HepG2 (cell line): Measurements from ENCODE around the gene KLF13. TPM values are rescaled to one million over a fixed set of nuclear protein-coding genes. Genes with fewer than 3 reads are reported as not detected.

Source experiments
- ATAC-seq: fragments of 200-7000 bp; cut with Tn5 transposase; 3 replicates; pipeline ENCODE4 v1.9.1; 2020; ENCODE audit warnings: mild to moderate bottlenecking, moderate library complexity
- BruUV-seq: library from RNA; stranded (reverse); fragments of 400-500 nt; replicated peaks from 2 replicates; lab custom pipeline; 2021; lab: Mats Ljungman, UMichigan
- CTCF ChIA-PET: fragments of 300-600 bp; formaldehyde crosslinking; extraction: SDS; loops from one replicate; lab custom pipeline; 2021; ENCODE audit warnings: low total read pairs, inconsistent platforms, low intra/inter-chr PET ratio; lab: Yijun Ruan, JAX
- POLR2A ChIA-PET: fragments of 350-600 bp; sonication (Branson Sonifier 250); formaldehyde crosslinking; loops from one replicate; lab custom pipeline; 2020; ENCODE audit warnings: antibody characterized with exemption, inconsistent platforms; lab: Yijun Ruan, JAX
- DNase-seq: peaks from one replicate; pipeline ENCODE4 v3.0.0-alpha.2; 2015; ENCODE audit warnings: low spot score
- FAIRE-seq: peaks from 3 replicates; lab custom pipeline; 2011; peaks lifted over from hg19 to GRCh38; lab: Jason Lieb, UNC
- H2AFZ ChIP-seq: one replicate; pipeline ENCODE4 v1.6.1; 2011; ENCODE audit warnings: low read length, inconsistent platforms
- H3K27ac ChIP-seq: fragments of 300-600 bp; 3 replicates; pipeline ENCODE4 v1.8.0; 2011; ENCODE audit warnings: mixed run types, mild to moderate bottlenecking, mixed read lengths, low read length, inconsistent platforms; ENCODE audit not compliant: insufficient read depth; ENCODE audit errors: extremely low read length
- H3K27me3 ChIP-seq, 2 experiments: fragments of 200-600 bp in 1 of 2; 2 replicates in 1 of 2; 3 replicates in 1 of 2; pipeline versions ENCODE4 v1.6.0 to v1.8.0; 2011; ENCODE audit warnings: low read length in 2 of 2, mild to moderate bottlenecking in 2 of 2, moderate library complexity in 2 of 2, inconsistent platforms in 1 of 2; ENCODE audit not compliant: insufficient read depth in 2 of 2, control insufficient read depth in 1 of 2
- H3K36me3 ChIP-seq, 2 experiments: fragments of 200-600 bp in 1 of 2; replicated peaks in 1 of 2; 2 replicates in 1 of 2; 3 replicates in 1 of 2; pipeline versions ENCODE4 v1.5.1 to v1.8.0; 2011; ENCODE audit warnings: low read length in 2 of 2, inconsistent platforms in 1 of 2; ENCODE audit not compliant: insufficient read depth in 2 of 2, control insufficient read depth in 1 of 2
- H3K4me1 ChIP-seq: 2 replicates; pipeline ENCODE4 v1.5.1; 2012; ENCODE audit warnings: low read length, inconsistent platforms; ENCODE audit not compliant: insufficient read depth
- H3K4me2 ChIP-seq: 2 replicates; pipeline ENCODE4 v1.6.0; 2011; ENCODE audit warnings: low read depth, low read length, inconsistent platforms
- H3K4me3 ChIP-seq, 3 experiments: fragments of 200-600 bp in 1 of 3; sonication (generic), shearing (Covaris generic) in 1 of 3; replicated peaks in 1 of 3; 2 replicates each; pipeline ENCODE4 v1.5.1; 2011 to 2016; ENCODE audit warnings: low read length in 3 of 3, inconsistent platforms in 2 of 3, low read depth in 2 of 3, mild to moderate bottlenecking in 2 of 3, control low read depth in 1 of 3, mixed read lengths in 1 of 3; ENCODE audit not compliant: insufficient read depth in 1 of 3
- H3K79me2 ChIP-seq: one replicate; pipeline ENCODE4 v1.6.1; 2011; ENCODE audit warnings: low read length, inconsistent platforms; ENCODE audit not compliant: insufficient read depth
- H3K9ac ChIP-seq: 2 replicates; pipeline ENCODE4 v1.6.0; 2011; ENCODE audit warnings: mild to moderate bottlenecking, low read depth, low read length, inconsistent platforms; ENCODE audit not compliant: insufficient read depth
- H3K9me3 ChIP-seq: 2 replicates; pipeline ENCODE4 v1.5.1; 2012; ENCODE audit warnings: mild to moderate bottlenecking, low read length
- H4K20me1 ChIP-seq: 2 replicates; pipeline ENCODE4 v1.6.0; 2011; ENCODE audit warnings: inconsistent platforms, mild to moderate bottlenecking, low read length, moderate library complexity; ENCODE audit not compliant: insufficient read depth
- MTF2 ChIP-seq: sonication (generic); formaldehyde crosslinking; IDR thresholded peaks from 2 replicates; pipeline ENCODE4 v1.5.0; 2020; ENCODE audit warnings: missing genetic modification reagents, borderline replicate concordance
- NFE2L1 ChIP-seq: sonication (generic); formaldehyde crosslinking; IDR thresholded peaks from 2 replicates; pipeline ENCODE4 v1.4.0; 2020; ENCODE audit warnings: missing genetic modification reagents, mild to moderate bottlenecking, borderline replicate concordance
- PAF1 ChIP-seq: IDR thresholded peaks from 2 replicates; pipeline ENCODE4 v1.6.1; 2016; ENCODE audit warnings: missing genetic modification reagents, missing compliant biosample characterization
- PHF20 ChIP-seq: sonication (generic); formaldehyde crosslinking; IDR thresholded peaks from 2 replicates; pipeline ENCODE4 v1.5.0; 2020; ENCODE audit warnings: mild to moderate bottlenecking, missing genetic modification reagents
- RFX1 ChIP-seq: fragments of 450-650 bp; IDR thresholded peaks from 2 replicates; pipeline ENCODE4 v1.6.1; 2017
- RFX5 ChIP-seq: IDR thresholded peaks from 2 replicates; pipeline ENCODE4 v1.6.1; 2011; ENCODE audit warnings: low read depth, low read length, improper control_type of control experiment
- RXRA ChIP-seq: sonication (generic); formaldehyde crosslinking; IDR thresholded peaks from 2 replicates; pipeline ENCODE4 v1.5.1; 2020; ENCODE audit warnings: missing genetic modification reagents
- TAF15 ChIP-seq: fragments of 200-400 bp; formaldehyde crosslinking; IDR thresholded peaks from one replicate; pipeline ENCODE4 v1.6.1; 2018; ENCODE audit warnings: mild to moderate bottlenecking, low read depth, low read length; ENCODE audit not compliant: poor library complexity, severe bottlenecking
- ZBTB38 ChIP-seq: sonication (generic); formaldehyde crosslinking; IDR thresholded peaks from 2 replicates; pipeline ENCODE4 v1.5.1; 2020; ENCODE audit warnings: mild to moderate bottlenecking, missing genetic modification reagents
- ZBTB8A ChIP-seq: sonication (generic); formaldehyde crosslinking; IDR thresholded peaks from 2 replicates; pipeline ENCODE4 v1.4.0; 2020; ENCODE audit warnings: mild to moderate bottlenecking, low read depth, missing genetic modification reagents, borderline replicate concordance
- ZMAT3 ChIP-seq: sonication (generic); formaldehyde crosslinking; conservative IDR thresholded peaks from 2 replicates; pipeline ENCODE4 v1.7.0; 2021; ENCODE audit warnings: missing genetic modification reagents
- ZNF556 ChIP-seq: sonication (generic); formaldehyde crosslinking; IDR thresholded peaks from 2 replicates; pipeline ENCODE4 v1.4.0; 2020; ENCODE audit warnings: mild to moderate bottlenecking, missing genetic modification reagents, borderline replicate concordance
- ZNF589 ChIP-seq: sonication (generic); formaldehyde crosslinking; conservative IDR thresholded peaks from 2 replicates; pipeline ENCODE4 v1.8.0; 2022; ENCODE audit warnings: mild to moderate bottlenecking, moderate library complexity, missing genetic modification reagents
- ZNF766 ChIP-seq: sonication (generic); formaldehyde crosslinking; IDR thresholded peaks from 2 replicates; pipeline ENCODE4 v1.5.0; 2020; ENCODE audit warnings: missing genetic modification reagents, borderline replicate concordance
- WGBS: methylation state at CpG from one replicate; pipeline ENCODE4 v1.1.6; 2017; ENCODE audit warnings: low lambda C conversion rate; 5-methylcytosine and 5-hydroxymethylcytosine counted together
- in situ Hi-C: cut with HindIII; loops from 2 replicates; pipeline ENCODE4 v1.10.0; 2017; ENCODE audit warnings: low pct_unique_long_range_greater_than_20kb; ENCODE audit not compliant: extremely low pct_ligation_motif_present
- intact Hi-C: fragments of 100-400 bp; cut with micrococcal nuclease; formaldehyde crosslinking; loops from one replicate; pipeline ENCODE4 v1.10.0; 2022; ENCODE audit not compliant: unreplicated experiment
- polyA plus RNA-seq, 8 experiments: library from polyadenylated mRNA; depleted of rRNA in 3 of 8; stranded (reverse) in 7 of 8; unstranded in 1 of 8; fragments of >200 nt; fragmentation: Illumina TruSeq in 4 of 8; extraction: Trizol in 4 of 8; gene quantifications; 2 replicates each; pipeline versions ENCODE4 v1.2.1 to v1.2.3, GENCODE V29; 2011 to 2016; ENCODE audit warnings: low read depth in 4 of 8, missing spikeins in 1 of 8, mixed read lengths in 1 of 8; ENCODE audit not compliant: insufficient read depth in 1 of 8
- total RNA-seq, 5 experiments: library from RNA; depleted of rRNA; stranded (reverse); fragments of >200 nt; fragmentation: Illumina TruSeq; extraction: Trizol; gene quantifications; 2 replicates each; pipeline ENCODE4 v1.2.3, GENCODE V29; 2016; ENCODE audit warnings: low read depth in 1 of 5
- TF ChIP-seq, protein P1 (sequence below): sonication (generic); formaldehyde crosslinking; IDR thresholded peaks from 2 replicates; pipeline ENCODE4 v1.8.1; 2023; ENCODE audit warnings: mild to moderate bottlenecking, missing genetic modification reagents, borderline replicate concordance
- TF ChIP-seq, protein P2 (sequence below): sonication (generic); formaldehyde crosslinking; IDR thresholded peaks from 2 replicates; pipeline ENCODE4 v1.8.0; 2022; ENCODE audit warnings: mild to moderate bottlenecking, missing genetic modification reagents, borderline replicate concordance
- TF ChIP-seq, protein P3 (sequence below): sonication (generic); formaldehyde crosslinking; IDR thresholded peaks from 2 replicates; pipeline ENCODE4 v1.4.0; 2020; ENCODE audit warnings: missing genetic modification reagents

KLF13 gene
- total and polyA plus RNA-seq, 2 of the 13 experiments (the other 11 are each of a cell fraction or from before 2014, with no cell fraction given): 16.8 to 25.1 TPM

DNA sequence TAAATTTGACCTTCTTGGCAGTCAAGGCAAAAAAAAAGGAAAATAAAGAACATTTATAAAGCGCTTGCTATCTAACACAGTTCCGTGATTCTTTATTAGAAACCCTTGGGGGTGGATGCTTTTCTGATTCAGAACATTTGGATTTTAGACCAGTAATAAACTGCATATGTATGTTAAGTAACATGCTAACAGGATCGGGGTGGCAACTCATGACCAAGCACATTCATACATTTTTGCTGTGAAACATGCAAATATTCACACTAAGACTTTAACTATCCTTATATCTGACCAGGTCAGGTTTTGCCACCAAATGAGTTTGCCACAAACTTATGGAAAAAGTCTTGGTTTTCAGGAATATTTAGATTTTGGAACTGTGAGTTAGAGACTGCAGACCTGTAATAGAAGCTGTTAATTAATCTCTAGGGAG is 30.4 kb upstream of the KLF13 start (continued):
- TF ChIP-seq, protein P1, sequence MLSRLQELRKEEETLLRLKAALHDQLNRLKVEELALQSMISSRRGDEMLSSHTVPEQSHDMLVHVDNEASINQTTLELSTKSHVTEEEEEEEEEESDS: 0 out of 2 replicates have a peak, but pooled peaks have one; percentile 50
- TF ChIP-seq ZNF589 (CRISPR knock-in tag) (0 out of 2 replicates have a peak, but pooled peaks have one; percentile 1), RFX5 (peak; percentile 88)
- TF ChIP-seq, protein P2, sequence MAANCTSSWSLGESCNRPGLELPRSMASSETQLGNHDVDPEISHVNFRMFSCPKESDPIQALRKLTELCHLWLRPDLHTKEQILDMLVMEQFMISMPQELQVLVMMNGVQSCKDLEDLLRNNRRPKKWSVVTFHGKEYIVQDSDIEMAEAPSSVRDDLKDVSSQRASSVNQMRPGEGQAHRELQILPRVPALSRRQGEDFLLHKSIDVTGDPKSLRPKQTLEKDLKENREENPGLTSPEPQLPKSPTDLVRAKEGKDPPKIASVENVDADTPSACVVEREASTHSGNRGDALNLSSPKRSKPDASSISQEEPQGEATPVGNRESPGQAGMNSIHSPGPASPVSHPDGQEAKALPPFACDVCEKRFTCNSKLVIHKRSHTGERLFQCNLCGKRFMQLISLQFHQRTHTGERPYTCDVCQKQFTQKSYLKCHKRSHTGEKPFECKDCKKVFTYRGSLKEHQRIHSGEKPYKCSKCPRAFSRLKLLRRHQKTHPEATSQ (CRISPR knock-in tag): 0 out of 2 replicates have a peak, but pooled peaks have one; percentile 62
- TF ChIP-seq, all 625 proteins: peak for 6

DNA sequence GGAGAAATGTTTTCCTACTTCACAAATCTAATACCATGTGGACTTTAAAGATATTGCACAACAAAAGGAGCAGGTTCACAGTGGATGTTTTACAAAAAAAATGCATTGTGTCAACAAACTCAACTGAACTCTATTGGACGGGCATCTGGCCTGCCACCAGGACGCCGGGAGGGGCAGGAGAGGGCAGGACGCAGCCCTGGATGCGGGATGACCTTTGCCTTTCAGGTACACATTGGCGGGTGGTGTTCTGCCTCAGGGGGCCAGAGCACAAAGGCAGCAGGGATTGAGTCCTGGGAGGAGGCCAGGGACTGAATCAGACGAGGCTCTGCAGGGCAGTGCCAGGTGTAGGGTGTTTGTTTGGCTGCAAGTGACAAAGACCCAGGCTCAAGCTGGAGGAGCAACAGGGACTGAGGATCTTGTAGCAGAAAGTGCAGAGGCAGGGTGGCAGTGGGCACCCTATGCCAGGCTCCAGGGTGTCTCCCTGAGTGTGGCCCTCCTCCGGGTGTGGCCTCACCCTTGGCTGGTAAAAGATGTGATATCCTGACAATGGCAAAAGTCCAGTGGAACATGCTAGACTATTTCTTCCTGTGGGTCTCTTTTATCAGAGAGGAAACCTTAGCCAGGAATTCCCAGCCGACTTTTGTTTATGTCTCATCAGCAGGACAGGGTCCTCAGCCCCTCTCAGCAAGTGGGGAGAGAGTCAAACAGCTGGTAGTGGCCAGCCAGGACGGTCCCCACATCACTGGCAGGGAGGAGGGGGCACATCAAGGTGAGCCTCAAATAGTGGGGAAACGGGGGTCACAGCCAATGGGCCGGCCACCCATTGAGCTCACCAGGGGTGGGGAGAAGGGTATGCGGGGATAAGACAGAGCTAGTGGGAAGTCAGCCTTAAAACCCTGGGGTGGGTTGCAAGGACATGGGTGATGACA is 29.7 kb upstream of the KLF13 start:
- POLR2A ChIA-PET: interaction anchor here (1.0 to 4.5 kb wide), 6 partner anchors 8 to 138 kb away, joined by 3 to 26 read pairs (median 4); partner anchors contain the start of gene KLF13
- 29% methylated on average over 12 of the region's 13 CpGs for WGBS
- no TSS peak for BruUV-seq
- Histone ChIP-seq H2AFZ (no peak overlapping the region), H3K27me3 (no peaks in the 10 kb centered on the region), H3K36me3 (no peaks in the 10 kb centered on the region), H3K9me3 (no peaks in the 10 kb centered on the region), H3K27ac (peak overlapping the region; percentile 81), H4K20me1 (no peaks in the 10 kb centered on the region), H3K4me3 (peak overlapping the region in 1 of 3 experiments; percentile 38; a peak in 3 of 6 replicates), H3K4me2 (peak overlapping the region; percentile 60), H3K4me1 (peaks cover 95% of the 10 kb centered on the region), H3K79me2 (no peaks in the 10 kb centered on the region), H3K9ac (peak overlapping the region; percentile 16; the same call in 1 of the 2 replicates)
- CTCF ChIA-PET: no interaction called here
- FAIRE-seq (peak; percentile 93), ATAC-seq (peak; percentile 94), DNase-seq (peak; percentile 97)
- intact Hi-C loops (loop anchor here (1.0 kb wide), 1 partner anchor 29 kb away; the partner anchor contains the start of gene KLF13), in situ Hi-C loops (no loop called here)
- TF ChIP-seq RXRA (CRISPR knock-in tag) (peak; percentile 97), PHF20 (no peak; the same call in 1 of the 2 replicates), ZBTB38 (no peak), RFX1 (no peak), ZMAT3 (CRISPR knock-in tag) (0 out of 2 replicates have a peak, but pooled peaks have one; percentile 47), ZBTB8A (CRISPR knock-in tag) (no peak), ZNF766 (CRISPR knock-in tag) (0 out of 2 replicates have a peak, but pooled peaks have one; percentile 12), NFE2L1 (CRISPR knock-in tag) (no peak), TAF15 (peak; percentile 76), ZNF556 (peak; percentile 77; the same call in 1 of the 2 replicates), MTF2 (peak; percentile 40; the same call in 1 of the 2 replicates), PAF1 (no peak)
- TF ChIP-seq, protein P3, sequence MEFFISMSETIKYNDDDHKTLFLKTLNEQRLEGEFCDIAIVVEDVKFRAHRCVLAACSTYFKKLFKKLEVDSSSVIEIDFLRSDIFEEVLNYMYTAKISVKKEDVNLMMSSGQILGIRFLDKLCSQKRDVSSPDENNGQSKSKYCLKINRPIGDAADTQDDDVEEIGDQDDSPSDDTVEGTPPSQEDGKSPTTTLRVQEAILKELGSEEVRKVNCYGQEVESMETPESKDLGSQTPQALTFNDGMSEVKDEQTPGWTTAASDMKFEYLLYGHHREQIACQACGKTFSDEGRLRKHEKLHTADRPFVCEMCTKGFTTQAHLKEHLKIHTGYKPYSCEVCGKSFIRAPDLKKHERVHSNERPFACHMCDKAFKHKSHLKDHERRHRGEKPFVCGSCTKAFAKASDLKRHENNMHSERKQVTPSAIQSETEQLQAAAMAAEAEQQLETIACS: 0 out of 2 replicates have a peak, but pooled peaks have one; percentile 42
